IMR-90 (cell line): ENCODE results near the gene CADM2. TPM values are rescaled to one million over a fixed set of nuclear protein-coding genes. Genes with fewer than 3 reads are reported as not detected.
A peak's percentile ranks its signal among the peaks of the same experiment; 100 is the strongest.

Experiments
- ATAC-seq: fragments of 200-7000 bp; cut with Tn5 transposase; 2 replicates; pipeline ENCODE4 v1.9.1; 2020; ENCODE audit warnings: low read depth, mild to moderate bottlenecking, moderate library complexity
- BruUV-seq: library from RNA; stranded (reverse); fragments of 400-500 nt; replicated peaks from 2 replicates; lab custom pipeline; 2021; lab: Mats Ljungman, UMichigan
- CTCF ChIA-PET: fragments of 300-600 bp; formaldehyde crosslinking; extraction: SDS; loops from one replicate; lab custom pipeline; 2021; ENCODE audit warnings: antibody characterized with exemption; lab: Yijun Ruan, JAX
- POLR2A ChIA-PET: fragments of 300-600 bp; sonication (Branson Sonifier 250); formaldehyde crosslinking; loops from one replicate; lab custom pipeline; 2022; ENCODE audit warnings: antibody characterized with exemption; ENCODE audit not compliant: unreplicated experiment; lab: Charles Lee
- DNase-seq: peaks from one replicate; pipeline ENCODE4 v3.0.0; 2013
- H2AFZ ChIP-seq: replicated peaks from 2 replicates; pipeline ENCODE3; 2013; ENCODE audit warnings: low read length, mild to moderate bottlenecking; ENCODE audit not compliant: poor library complexity
- H2AK5ac ChIP-seq: 2 replicates; pipeline ENCODE4 v1.6.1; 2013; ENCODE audit warnings: low read depth, low read length, inconsistent platforms
- H2AK9ac ChIP-seq: replicated peaks from 2 replicates; pipeline ENCODE3; 2013; ENCODE audit warnings: mild to moderate bottlenecking, low read depth, low read length, moderate library complexity; ENCODE audit not compliant: poor library complexity
- H2BK120ac ChIP-seq: 2 replicates; pipeline ENCODE4 v1.6.1; 2013; ENCODE audit warnings: low read depth, low read length, inconsistent platforms
- H2BK15ac ChIP-seq: 3 replicates; pipeline ENCODE4 v1.6.1; 2013; ENCODE audit warnings: low read depth, low read length, inconsistent platforms
- H2BK20ac ChIP-seq: 2 replicates; pipeline ENCODE4 v1.6.1; 2013; ENCODE audit warnings: low read depth, mild to moderate bottlenecking, inconsistent platforms, low read length, moderate library complexity
- H2BK5ac ChIP-seq: 2 replicates; pipeline ENCODE4 v1.6.1; 2013; ENCODE audit warnings: mild to moderate bottlenecking, low read depth, low read length, inconsistent platforms; ENCODE audit not compliant: poor library complexity, severe bottlenecking
- H3K14ac ChIP-seq: replicated peaks from 2 replicates; pipeline ENCODE4 v1.6.1; 2013; ENCODE audit warnings: low read depth, low read length, inconsistent platforms
- H3K18ac ChIP-seq: 2 replicates; pipeline ENCODE4 v1.6.1; 2013; ENCODE audit warnings: low read depth, low read length, control low read depth
- H3K23ac ChIP-seq: 2 replicates; pipeline ENCODE4 v1.6.1; 2013; ENCODE audit warnings: low read depth, low read length, inconsistent platforms
- H3K27ac ChIP-seq: 2 replicates; pipeline ENCODE4 v1.5.1; 2013; ENCODE audit warnings: mild to moderate bottlenecking, control low read depth, low read length; ENCODE audit not compliant: insufficient read depth
- H3K27me3 ChIP-seq: 2 replicates; pipeline ENCODE4 v1.6.1; 2013; ENCODE audit warnings: low read length; ENCODE audit not compliant: control insufficient read depth, insufficient read depth
- H3K36me3 ChIP-seq: 2 replicates; pipeline ENCODE4 v1.6.1; 2013; ENCODE audit warnings: low read length, mixed read lengths; ENCODE audit not compliant: control insufficient read depth, insufficient read depth
- H3K4ac ChIP-seq: 2 replicates; pipeline ENCODE4 v1.6.1; 2013; ENCODE audit warnings: low read depth, low read length, inconsistent platforms
- H3K4me1 ChIP-seq: 2 replicates; pipeline ENCODE4 v1.6.1; 2013; ENCODE audit warnings: low read length, mixed read lengths; ENCODE audit not compliant: control insufficient read depth, insufficient read depth
- H3K4me2 ChIP-seq: 2 replicates; pipeline ENCODE4 v1.6.1; 2013; ENCODE audit warnings: low read depth, mild to moderate bottlenecking, control low read depth, low read length, moderate library complexity
- H3K4me3 ChIP-seq: 2 replicates; pipeline ENCODE4 v1.5.1; 2013; ENCODE audit warnings: low read depth, mild to moderate bottlenecking, control low read depth, low read length, moderate library complexity; ENCODE audit not compliant: insufficient read depth
- H3K56ac ChIP-seq: 2 replicates; pipeline ENCODE4 v1.6.1; 2013; ENCODE audit warnings: low read length, inconsistent platforms; ENCODE audit not compliant: insufficient read depth; ENCODE audit errors: extremely low read depth
- H3K79me1 ChIP-seq, 2 experiments: 2 replicates each; pipeline ENCODE4 v1.6.1; 2013; ENCODE audit warnings: low read length in 2 of 2, inconsistent platforms in 1 of 2, low read depth in 1 of 2
- H3K9ac ChIP-seq: 2 replicates; pipeline ENCODE4 v1.6.1; 2013; ENCODE audit warnings: low read depth, low read length, control low read depth
- H3K9me1 ChIP-seq: 2 replicates; pipeline ENCODE4 v1.6.1; 2013; ENCODE audit warnings: low read length, inconsistent platforms; ENCODE audit not compliant: insufficient read depth
- H3K9me3 ChIP-seq: 2 replicates; pipeline ENCODE4 v1.6.1; 2013; ENCODE audit warnings: low read length; ENCODE audit not compliant: control insufficient read depth, insufficient read depth
- H4K20me1 ChIP-seq: 2 replicates; pipeline ENCODE4 v1.6.1; 2013; ENCODE audit warnings: low read length, inconsistent platforms; ENCODE audit not compliant: insufficient read depth
- H4K5ac ChIP-seq: 2 replicates; pipeline ENCODE4 v1.6.1; 2013; ENCODE audit warnings: mild to moderate bottlenecking, low read depth, low read length, control low read depth
- H4K8ac ChIP-seq, 2 experiments: 2 replicates each; pipeline ENCODE4 v1.6.1; 2013; ENCODE audit warnings: low read depth in 2 of 2, low read length in 2 of 2, control low read depth in 1 of 2, inconsistent platforms in 1 of 2
- H4K91ac ChIP-seq: 2 replicates; pipeline ENCODE4 v1.6.1; 2013; ENCODE audit warnings: low read depth, low read length, inconsistent platforms; ENCODE audit not compliant: insufficient read depth
- MAFK ChIP-seq: IDR thresholded peaks from 2 replicates; pipeline ENCODE4 v1.6.1; 2012; ENCODE audit warnings: low read depth, low read length, improper control_type of control experiment
- WGBS, 2 experiments: methylation state at CpG; one replicate each; pipeline versions ENCODE4 v1.1.5 to v1.1.7; 2013; ENCODE audit warnings: missing lambda C conversion rate in 2 of 2; ENCODE audit not compliant: insufficient read length in 1 of 2; ENCODE audit errors: extremely low coverage in 2 of 2; 5-methylcytosine and 5-hydroxymethylcytosine counted together
- dilution Hi-C: fragments of 300-500 bp; cut with HindIII; formaldehyde crosslinking; loops from one replicate; pipeline ENCODE4 v1.14.3; 2018; ENCODE audit warnings: low sequenced_read_pairs; ENCODE audit not compliant: unreplicated experiment
- in situ Hi-C: fragments of 300-500 bp; cut with MboI; formaldehyde crosslinking; loops from 3 replicates; pipeline ENCODE4 v1.14.3; 2019; ENCODE audit warnings: low sequenced_read_pairs, inconsistent platforms, mixed read lengths
- intact Hi-C: fragments of 100-400 bp; cut with micrococcal nuclease; formaldehyde crosslinking; loops from 2 replicates; pipeline ENCODE4 v1.10.0; 2022
- polyA plus RNA-seq, 3 experiments: library from polyadenylated mRNA; depleted of rRNA; stranded (reverse); fragments of >200 nt; gene quantifications; 2 replicates each; pipeline ENCODE4 v1.2.3, GENCODE V29; 2012; ENCODE audit warnings: low replicate concordance in 1 of 3
- total RNA-seq: library from RNA; depleted of rRNA; stranded (reverse); fragments of >200 nt; gene quantifications from 2 replicates; pipeline ENCODE4 v1.2.3, GENCODE V29; 2012
- TF ChIP-seq, protein P1 (sequence below): fragments of 150-350 bp; IDR thresholded peaks from 2 replicates; pipeline ENCODE4 v1.6.1; 2017; ENCODE audit warnings: mild to moderate bottlenecking, antibody characterized with exemption, low read length, low read depth

The CADM2 gene
- total and polyA plus RNA-seq, 2 of the 4 experiments (the other 2 are of a cell fraction): not detected

DNA sequence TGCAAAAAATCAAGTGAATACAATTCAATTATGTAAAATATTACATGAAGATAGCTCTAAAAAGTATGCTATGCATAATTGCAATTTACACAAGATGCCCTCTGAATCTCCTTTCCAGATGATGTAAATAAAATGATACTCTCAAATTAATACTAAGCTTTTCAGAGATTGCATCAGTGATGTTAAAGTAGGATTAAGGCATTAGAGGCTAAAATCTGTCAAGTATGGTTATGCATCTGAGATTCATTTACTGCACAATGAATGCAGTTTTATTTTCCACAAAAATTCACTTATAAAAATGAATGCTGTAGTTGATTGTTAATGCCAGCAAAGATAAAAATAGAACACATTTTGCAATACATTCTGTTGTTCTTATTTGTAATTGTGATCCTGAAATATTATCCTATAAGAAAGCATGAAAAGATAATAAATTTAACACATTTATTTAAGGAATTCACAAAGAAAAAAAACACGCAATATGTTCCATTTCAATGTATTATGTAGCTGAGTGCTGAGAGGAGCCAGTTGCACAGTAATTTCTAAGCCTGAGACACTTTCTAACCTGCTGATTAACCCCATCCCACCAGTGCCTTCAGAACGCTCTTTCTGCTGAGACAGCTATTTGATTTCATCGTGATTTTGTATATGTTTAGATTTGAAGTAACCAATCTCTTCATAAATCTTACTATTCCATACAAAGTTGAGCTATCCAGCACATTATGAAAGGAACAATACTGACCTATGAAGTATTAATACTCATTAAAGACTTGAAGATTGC is 224.4 kb downstream of the CADM2 start:
- no CpG with 5 or more reads among the region's 3 CpGs for WGBS, 2 experiments
- H3K14ac ChIP-seq: no peak overlapping the region
- no peak overlapping the region for H2AK5ac ChIP-seq
- H2BK20ac ChIP-seq: no peak overlapping the region
- H2BK5ac ChIP-seq: no peak overlapping the region
- DNase-seq: no peak
- no peak overlapping the region for H3K27ac ChIP-seq
- no TSS peak for BruUV-seq
- H3K9me3 ChIP-seq: no peaks in the 10 kb centered on the region
- H3K4me2 ChIP-seq: no peak overlapping the region
- H3K4me3 ChIP-seq: no peak overlapping the region
- TF ChIP-seq MAFK: peak; percentile 32; the same call in 1 of the 2 replicates
- TF ChIP-seq, protein P1, sequence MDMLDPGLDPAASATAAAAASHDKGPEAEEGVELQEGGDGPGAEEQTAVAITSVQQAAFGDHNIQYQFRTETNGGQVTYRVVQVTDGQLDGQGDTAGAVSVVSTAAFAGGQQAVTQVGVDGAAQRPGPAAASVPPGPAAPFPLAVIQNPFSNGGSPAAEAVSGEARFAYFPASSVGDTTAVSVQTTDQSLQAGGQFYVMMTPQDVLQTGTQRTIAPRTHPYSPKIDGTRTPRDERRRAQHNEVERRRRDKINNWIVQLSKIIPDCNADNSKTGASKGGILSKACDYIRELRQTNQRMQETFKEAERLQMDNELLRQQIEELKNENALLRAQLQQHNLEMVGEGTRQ: no peak
- H4K8ac ChIP-seq: no peak overlapping the region
- no peaks in the 10 kb centered on the region for H3K36me3 ChIP-seq
- intact Hi-C loops: no loop called here
- no peak overlapping the region for H4K5ac ChIP-seq
- POLR2A ChIA-PET: no interaction called here
- no peak overlapping the region for H3K4ac ChIP-seq
- ATAC-seq: no peak
- no peak overlapping the region for H3K23ac ChIP-seq
- in situ Hi-C loops: no loop called here
- no peak overlapping the region for H2BK120ac ChIP-seq
- H3K4me1 ChIP-seq: no peaks in the 10 kb centered on the region
- no peak overlapping the region for H2AFZ ChIP-seq
- H3K27me3 ChIP-seq: no peaks in the 10 kb centered on the region
- no peak overlapping the region for H3K56ac ChIP-seq
- H4K91ac ChIP-seq: no peak overlapping the region
- no peak overlapping the region for H3K9ac ChIP-seq
- no peak overlapping the region for H3K18ac ChIP-seq
- CTCF ChIA-PET: no interaction called here
- dilution Hi-C loops: no loop called here
- H3K79me1 ChIP-seq: no peaks in the 10 kb centered on the region
- H2BK15ac ChIP-seq: no peak overlapping the region
- no peak overlapping the region for H2AK9ac ChIP-seq
- no peaks in the 10 kb centered on the region for H4K20me1 ChIP-seq
- H3K9me1 ChIP-seq: no peaks in the 10 kb centered on the region
